Renal cortex interstitium (tissue), 11 donors: ENCODE data around the gene MYH6. TPM values are rescaled to one million over a fixed set of nuclear protein-coding genes. Genes with fewer than 3 reads are reported as not detected.

ENCODE experiments used
- DNase-seq, 11 donors: peaks; one replicate each; pipeline ENCODE4 v3.0.0-alpha.2; 2013; ENCODE audit warnings: low read depth in 9 of 11, low spot score in 4 of 11; ENCODE audit errors: extremely low read depth in 1 of 11
- polyA plus RNA-seq, 3 donors: library from polyadenylated mRNA; unstranded; fragments of 120-200 nt; gene quantifications; one replicate each; pipeline ENCODE4 v1.2.1, GENCODE V29; 2013; ENCODE audit not compliant: insufficient read length in 3 of 3

The MYH6 gene
- polyA plus RNA-seq, 3 donors = 0.11 to 0.23 (median 0.20) TPM

- DNase-seq = peak in 10 of 11 donors; percentile 82 to 94 (median 89)
These were observed 42.2 kb downstream of the MYH6 start for GRCh38 chr14:23365732-23366425.

GRCh38 chr14:23365036-23365731, 42.9 kb downstream of the MYH6 start, which contains the start of gene EFS:
Gene EFS, minus strand, starts transcription at chr14:23365172. Its CDS starts 147 bp downstream, at chr14:23365025.
- peak in 4 of 11 donors; percentile 10 to 42 (median 32) for DNase-seq

- DNase-seq = peak in 4 of 11 donors; percentile 20 to 25 (median 22)
These were observed 43.7 kb downstream of the MYH6 start for GRCh38 chr14:23364164-23365035.

GRCh38 chr14:23362200-23362599, 45.9 kb downstream of the MYH6 start:
- DNase-seq = no peak

GRCh38 chr14:23361763-23362162, 46.3 kb downstream of the MYH6 start:
- no peak for DNase-seq

GRCh38 chr14:23361320-23361719, 46.8 kb downstream of the MYH6 start:
- no peak for DNase-seq

GRCh38 chr14:23360496-23360895, 47.6 kb downstream of the MYH6 start:
- DNase-seq = no peak

GRCh38 chr14:23359722-23360447, 48.2 kb downstream of the MYH6 start:
- no peak for DNase-seq

GRCh38 chr14:23359167-23359626, 48.9 kb downstream of the MYH6 start:
- no peak for DNase-seq

GRCh38 chr14:23358553-23359166, 49.4 kb downstream of the MYH6 start:
- no peak for DNase-seq

- DNase-seq = no peak
These were observed 50.0 kb downstream of the MYH6 start for GRCh38 chr14:23358042-23358441.

- DNase-seq = no peak
These were observed 50.8 kb downstream of the MYH6 start for GRCh38 chr14:23357261-23357660.

- DNase-seq = no peak
These were observed 51.4 kb downstream of the MYH6 start for GRCh38 chr14:23356662-23357061.

GRCh38 chr14:23355871-23356435, 52.1 kb downstream of the MYH6 start:
- no peak for DNase-seq

- no peak for DNase-seq
These were observed 53.1 kb downstream of the MYH6 start for GRCh38 chr14:23354990-23355389.

GRCh38 chr14:23353433-23353780, 54.7 kb downstream of the MYH6 start:
- no peak for DNase-seq

GRCh38 chr14:23352506-23353432, 55.3 kb downstream of the MYH6 start, which contains the start of gene SLC22A17:
Gene SLC22A17, minus strand, starts transcription at chr14:23352887.
- DNase-seq = peak; percentile 68 to 90 (median 82)
